Activated gamma-delta T cell treated with Interleukin-2 at 50 U/mL for 16 hours (primary cell): ENCODE data around the gene RAB29.
"Not testable (repeated sequence)": the region's sequence is repeated elsewhere in the genome, so short reads cannot be mapped to it uniquely, and the experiment has no call there.

ENCODE experiments used
- DNase-seq: peaks from one replicate; pipeline ENCODE4 v3.0.0-alpha.2; 2020

The RAB29 gene, protein sequence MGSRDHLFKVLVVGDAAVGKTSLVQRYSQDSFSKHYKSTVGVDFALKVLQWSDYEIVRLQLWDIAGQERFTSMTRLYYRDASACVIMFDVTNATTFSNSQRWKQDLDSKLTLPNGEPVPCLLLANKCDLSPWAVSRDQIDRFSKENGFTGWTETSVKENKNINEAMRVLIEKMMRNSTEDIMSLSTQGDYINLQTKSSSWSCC

DNA sequence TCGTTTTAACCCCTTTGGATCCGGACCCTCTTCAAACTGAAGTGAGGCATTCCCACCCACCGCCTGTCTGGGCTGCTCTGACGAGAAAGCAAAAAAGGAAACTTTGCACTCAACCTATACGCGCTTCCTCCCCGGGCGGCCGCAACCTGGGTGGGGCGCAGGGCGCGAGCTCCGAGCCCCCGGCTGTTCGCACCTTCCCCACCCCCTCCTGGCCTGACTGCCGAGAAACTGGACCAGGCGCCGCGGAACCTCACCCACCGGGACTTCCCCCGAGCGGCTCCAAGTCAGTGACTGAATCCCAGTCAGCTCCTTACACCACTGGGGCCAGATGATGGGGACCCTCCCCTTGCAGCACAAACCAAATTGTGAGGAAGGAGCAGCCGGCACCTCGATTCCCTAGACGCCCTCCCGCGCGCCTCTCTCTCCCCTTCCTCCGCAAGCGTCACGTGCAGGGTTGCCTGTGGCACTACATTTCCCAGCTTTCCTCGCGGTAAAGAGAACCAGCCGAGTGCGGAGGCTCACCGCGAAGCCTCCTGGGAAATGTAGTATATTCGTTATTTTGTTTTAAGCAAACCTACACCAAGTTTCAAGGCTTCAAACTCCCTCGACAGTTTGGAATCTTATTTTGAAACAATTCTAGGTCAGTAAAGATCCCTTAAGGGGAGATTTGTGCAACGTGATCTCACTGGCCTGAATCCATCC lies at the start of gene RAB29:
TSS of gene RAB29 (minus strand) at position 468 of the 702 bp plus-strand sequence. CDS start 526 bp downstream, outside the sequence.
- DNase-seq, result peak; percentile 79

GRCh38 chr1:205824180-205824579 lies 48.9 kb upstream of the RAB29 start:
- DNase-seq, result no peak

DNA sequence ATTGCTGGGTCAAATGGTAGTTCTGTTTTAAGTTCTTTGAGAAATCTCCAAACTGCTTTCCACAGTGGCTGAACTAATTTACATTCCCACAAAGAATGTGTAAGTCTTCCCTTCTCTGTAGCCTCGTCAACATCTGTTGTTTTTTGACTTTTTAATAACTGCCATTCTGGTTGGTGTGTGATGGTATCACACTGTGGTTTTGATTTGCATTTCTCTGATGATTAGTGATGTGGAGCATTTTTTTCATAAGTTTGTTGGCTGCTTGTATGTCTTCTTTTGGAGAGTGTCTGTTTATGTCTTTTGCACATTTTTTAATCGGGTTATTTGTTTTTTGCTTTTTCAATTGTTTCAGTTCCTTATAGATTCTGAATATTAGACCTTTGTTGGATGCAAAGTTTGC lies 48.0 kb upstream of the RAB29 start:
- not testable (repeated sequence) for DNase-seq

DNA sequence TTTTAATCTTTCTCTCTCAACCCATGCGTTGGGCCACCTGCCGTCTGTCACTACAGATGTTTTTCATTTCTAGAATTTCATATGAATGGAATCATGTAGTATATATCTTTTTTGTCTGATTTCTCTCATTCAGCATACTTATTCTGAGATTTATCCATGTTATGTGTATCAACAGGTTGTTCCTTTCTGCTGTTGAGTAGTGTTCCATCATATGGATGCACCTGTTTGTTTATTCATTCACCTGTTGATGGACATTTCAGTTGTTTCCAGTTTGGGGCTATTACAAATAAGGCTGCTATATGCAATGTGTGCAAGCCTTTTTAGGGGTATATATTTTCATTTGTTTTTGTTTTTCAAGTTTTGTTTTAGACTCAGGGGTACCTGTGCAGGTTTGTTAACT lies 47.1 kb upstream of the RAB29 start:
- no peak for DNase-seq

- DNase-seq, result no peak
These were observed 42.7 kb upstream of the RAB29 start for GRCh38 chr1:205817988-205818387.

DNA sequence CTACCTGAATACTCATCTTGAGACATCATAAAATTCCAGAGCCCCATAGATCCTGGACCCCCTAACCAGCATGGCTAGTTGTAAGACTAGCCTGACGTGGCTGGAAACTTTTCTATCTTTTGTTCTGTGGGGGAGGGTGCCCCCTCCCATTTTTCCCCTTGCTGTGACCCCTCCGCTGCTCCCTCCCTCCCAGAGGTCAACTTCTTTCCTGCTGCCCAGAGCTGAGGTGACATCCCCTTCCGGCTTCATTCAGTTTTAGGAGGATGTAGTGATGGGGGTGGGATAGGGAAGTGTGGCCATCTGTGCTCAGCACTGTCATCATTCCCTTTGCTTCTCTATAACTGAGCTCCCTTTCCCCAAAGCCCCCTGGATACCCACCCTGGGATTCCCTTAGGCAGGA lies 42.1 kb upstream of the RAB29 start:
- DNase-seq, result no peak

DNA sequence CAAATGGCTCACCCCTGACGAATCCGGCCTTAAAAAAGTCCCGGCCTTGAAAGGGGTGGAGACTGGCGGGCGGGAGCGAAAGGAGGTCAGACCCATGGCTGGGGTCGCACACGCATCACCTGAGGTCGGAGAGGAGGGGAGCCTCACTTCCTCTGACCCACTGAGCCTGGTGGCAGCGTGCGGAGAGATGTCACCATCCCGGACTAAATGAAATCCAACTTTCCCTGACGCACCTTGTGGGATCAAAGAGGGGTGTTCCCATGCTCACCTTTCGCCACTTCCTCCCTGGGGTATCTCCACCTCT lies 38.4 kb upstream of the RAB29 start:
- no peak for DNase-seq

- DNase-seq, result peak; percentile 90
These were observed 37.8 kb upstream of the RAB29 start, which contains the start of gene SLC41A1 for GRCh38 chr1:205812878-205813754. TSS of gene SLC41A1 (minus strand) at chr1:205813198. CDS start at chr1:205810441, 2,757 bp downstream.

DNA sequence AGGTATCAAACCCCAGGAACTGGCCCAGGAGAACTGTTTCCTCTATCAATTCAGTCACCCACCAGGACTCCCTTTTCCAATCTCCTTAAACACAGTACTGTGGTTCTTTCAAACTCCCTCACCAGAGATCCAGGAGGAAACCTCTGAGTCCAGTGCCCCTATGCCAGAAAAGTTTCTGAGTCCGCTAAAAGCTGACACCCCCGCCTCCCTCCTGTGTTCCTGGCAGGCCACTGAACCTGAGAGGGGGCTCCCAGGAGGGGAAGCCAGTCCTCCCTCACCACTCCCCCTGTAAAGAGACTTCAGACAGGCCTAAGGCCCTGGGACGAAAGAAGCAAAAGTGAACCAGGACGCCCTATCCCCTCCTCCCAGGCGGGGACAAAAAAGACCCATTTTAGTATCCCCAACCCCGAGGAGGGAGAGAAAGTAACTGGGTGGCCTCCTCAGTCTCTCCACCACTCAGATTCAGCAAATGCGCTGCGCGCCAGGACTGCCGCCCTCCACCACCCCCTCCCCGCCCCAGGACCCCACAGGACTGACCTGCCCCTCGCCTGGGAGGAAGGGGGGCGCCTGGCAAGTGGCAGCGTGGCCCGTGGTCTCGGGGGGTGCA lies 37.1 kb upstream of the RAB29 start:
- peak; percentile 8 for DNase-seq

DNA sequence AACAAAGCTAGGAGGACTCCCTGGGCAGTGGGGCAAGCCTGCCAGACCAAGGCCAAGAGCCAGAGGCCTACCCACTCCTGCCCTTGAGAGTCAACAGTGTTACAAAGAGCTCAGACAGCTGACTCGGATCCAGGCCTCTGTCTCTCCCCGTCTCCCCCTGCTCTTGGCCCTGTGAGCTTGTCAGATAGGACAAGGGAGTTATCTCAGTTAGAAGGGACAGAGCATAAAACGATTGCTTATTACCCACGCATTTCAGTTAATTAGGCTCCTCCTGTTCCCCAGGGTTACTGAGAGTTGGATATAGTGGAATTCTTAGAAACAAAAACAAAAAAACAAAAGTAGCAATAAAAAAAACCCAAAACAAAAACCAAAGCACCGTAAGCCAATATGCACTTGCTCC lies 36.4 kb upstream of the RAB29 start:
- no peak for DNase-seq

- no peak for DNase-seq
These were observed 35.3 kb upstream of the RAB29 start for GRCh38 chr1:205810448-205811157.

DNA sequence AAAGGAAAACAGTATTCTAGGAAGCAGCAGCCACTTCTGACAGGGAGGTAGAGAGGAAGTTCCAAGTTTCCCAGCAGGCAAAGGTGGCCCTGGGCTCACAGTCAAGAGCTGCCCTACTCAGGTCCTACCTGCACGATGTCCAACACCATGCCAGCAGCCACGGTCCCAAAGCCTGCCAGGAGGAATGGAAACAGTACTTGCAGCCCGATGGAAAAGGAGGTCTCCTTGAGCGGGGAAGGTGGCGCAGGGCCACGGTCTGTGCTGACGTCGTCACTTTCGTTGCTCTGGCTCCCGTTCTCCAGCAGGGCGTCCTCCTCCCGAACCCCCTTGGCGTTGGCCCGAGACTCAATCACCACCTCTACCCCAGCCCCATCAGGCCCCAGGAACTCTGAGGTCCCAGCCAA lies 34.7 kb upstream of the RAB29 start:
- no peak for DNase-seq

- no peak for DNase-seq
These were observed 34.2 kb upstream of the RAB29 start for GRCh38 chr1:205809469-205809868.

GRCh38 chr1:205805082-205805711 lies 29.9 kb upstream of the RAB29 start:
- no peak for DNase-seq

GRCh38 chr1:205804605-205805004 lies 29.3 kb upstream of the RAB29 start:
- DNase-seq, result no peak

DNA sequence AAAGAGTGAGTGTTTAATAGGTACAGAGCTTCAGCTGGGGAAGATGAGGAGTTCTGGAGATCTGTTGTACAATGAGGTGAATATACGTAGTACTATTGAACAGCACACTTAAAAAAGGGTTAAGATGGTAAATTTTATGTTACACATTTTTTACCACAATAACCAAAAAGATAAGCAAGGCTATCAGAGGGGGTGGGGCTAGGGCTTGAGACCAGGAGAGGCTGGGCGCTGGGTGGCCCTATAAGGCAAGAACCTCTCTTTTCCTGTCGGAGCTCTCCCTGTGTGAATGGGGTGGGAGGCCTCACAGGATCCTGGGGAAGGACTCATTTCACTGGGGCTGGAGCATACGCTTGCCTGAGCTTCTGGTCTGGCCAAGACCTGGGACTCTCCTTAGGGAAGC lies 28.7 kb upstream of the RAB29 start:
- no peak for DNase-seq

DNA sequence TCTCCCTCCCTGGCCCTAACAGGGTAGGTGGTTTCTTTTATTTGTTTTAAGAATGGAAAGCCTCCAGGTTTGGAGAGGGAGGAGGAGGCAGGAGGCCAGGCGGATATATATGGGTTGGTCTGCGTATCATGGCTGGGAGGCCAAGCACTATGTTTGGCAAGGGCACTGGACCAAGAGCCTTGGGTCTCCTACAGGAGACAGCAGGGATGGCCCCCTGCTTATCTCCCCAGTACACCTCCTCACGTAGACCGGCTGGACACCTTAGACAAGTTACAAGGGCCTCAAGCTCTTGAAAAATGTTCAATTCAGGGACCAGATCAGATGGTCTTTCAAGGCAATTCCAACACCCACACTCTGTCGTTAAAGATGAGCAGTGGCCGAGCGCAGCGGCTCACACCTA lies 26.8 kb upstream of the RAB29 start:
- DNase-seq, result no peak

DNA sequence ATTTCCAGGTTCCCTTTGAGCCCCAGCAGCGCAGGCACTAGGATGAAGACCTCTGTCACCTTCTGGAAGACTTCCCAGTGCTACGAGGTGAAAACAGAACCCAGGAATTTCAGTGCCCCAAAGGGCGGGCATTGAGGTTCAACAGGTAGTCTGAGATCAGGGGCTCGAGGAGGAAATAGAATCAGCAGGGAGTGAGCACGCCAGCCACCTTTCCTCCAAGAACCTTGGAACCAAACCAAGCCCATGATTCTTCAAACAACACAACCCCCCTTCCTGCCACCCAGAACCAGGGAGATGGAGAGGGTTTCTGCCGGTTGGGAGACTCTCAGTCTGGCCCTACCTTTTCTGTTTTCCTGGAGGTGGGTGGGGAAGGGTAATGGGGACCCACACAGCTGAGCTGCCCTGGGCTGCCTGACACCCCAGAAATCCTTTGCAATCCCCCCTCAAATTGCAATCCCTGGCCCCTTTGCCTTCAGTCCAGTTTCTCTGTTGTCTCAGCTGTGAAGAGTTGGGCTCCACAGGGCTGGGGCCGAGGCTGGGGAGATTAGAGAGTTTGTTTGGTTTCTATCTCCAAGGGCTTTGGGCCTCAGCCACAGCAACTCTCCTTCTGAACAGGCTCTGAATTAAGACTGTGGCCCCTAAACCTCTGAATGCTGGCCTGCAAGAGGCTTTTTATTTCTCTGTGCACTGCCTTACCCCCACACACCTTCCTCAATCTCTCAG lies 25.9 kb upstream of the RAB29 start:
- DNase-seq, result no peak

GRCh38 chr1:205800427-205800826 lies 25.1 kb upstream of the RAB29 start:
- no peak for DNase-seq

- no peak for DNase-seq
These were observed 23.3 kb upstream of the RAB29 start for GRCh38 chr1:205798577-205798976.

DNA sequence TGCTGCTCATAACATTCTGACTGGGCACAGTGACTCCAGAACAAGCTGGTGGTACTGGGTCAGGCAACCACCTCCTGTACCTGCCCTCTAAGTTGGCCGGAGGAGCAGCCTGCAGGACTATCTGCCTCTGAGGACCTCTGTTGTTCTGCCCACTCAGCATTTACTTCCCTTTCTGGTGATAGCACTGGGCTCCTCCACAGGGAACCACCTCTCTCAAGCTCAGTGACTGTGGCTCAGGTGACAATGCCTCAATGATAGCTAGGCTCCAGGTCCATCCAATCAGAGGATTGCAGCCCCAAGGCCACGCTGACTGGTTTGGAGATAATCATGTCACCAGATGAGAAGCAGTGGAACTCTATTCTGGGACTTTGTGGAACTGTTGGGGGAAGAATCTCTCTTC lies 21.9 kb upstream of the RAB29 start:
- no peak for DNase-seq
